Kidney (tissue), 14 donors: ENCODE measurements around the gene TRIP6. TPM values are rescaled to one million over a fixed set of nuclear protein-coding genes. Genes with fewer than 3 reads are reported as not detected.

Experiments used
- DNase-seq, 5 donors: peaks; one replicate each; pipeline ENCODE4 v3.0.0-alpha.2; 2013 to 2020
- FAIRE-seq: peaks from 2 replicates; lab custom pipeline; 2012; peaks lifted over from hg19 to GRCh38; lab: Jason Lieb, UNC
- H3K27ac ChIP-seq, 2 donors: one replicate each; pipeline ENCODE4 v1.7.0; 2013; ENCODE audit warnings: low read depth in 2 of 2, low read length in 2 of 2, inconsistent platforms in 1 of 2
- H3K27me3 ChIP-seq: one replicate; pipeline ENCODE4 v1.7.1; 2013; ENCODE audit warnings: low read length, inconsistent platforms; ENCODE audit not compliant: control insufficient read depth, insufficient read depth
- H3K36me3 ChIP-seq, 3 donors: one replicate each; pipeline versions ENCODE4 v1.7.0 to v1.7.1; 2013; ENCODE audit warnings: low read length in 3 of 3, control low read depth in 1 of 3, inconsistent platforms in 1 of 3; ENCODE audit not compliant: insufficient read depth in 3 of 3, control insufficient read depth in 2 of 3
- H3K4me1 ChIP-seq, 3 donors: one replicate each; pipeline versions ENCODE4 v1.7.0 to v1.7.1; 2013; ENCODE audit warnings: low read length in 3 of 3, inconsistent platforms in 1 of 3, low read depth in 1 of 3; ENCODE audit not compliant: control insufficient read depth in 2 of 3, insufficient read depth in 2 of 3
- H3K4me3 ChIP-seq, 3 donors: one replicate each; pipeline versions ENCODE4 v1.7.0 to v1.8.1; 2013; ENCODE audit warnings: low read length in 3 of 3, control low read depth in 1 of 3, inconsistent platforms in 1 of 3
- H3K9ac ChIP-seq, 3 donors: one replicate each; pipeline versions ENCODE4 v1.7.0 to v1.7.1; 2013; ENCODE audit warnings: low read length in 3 of 3, control low read depth in 1 of 3, inconsistent platforms in 1 of 3
- H3K9me3 ChIP-seq, 3 donors: one replicate each; pipeline versions ENCODE4 v1.7.0 to v1.7.1; 2013; ENCODE audit warnings: low read length in 3 of 3, control low read depth in 1 of 3, inconsistent platforms in 1 of 3; ENCODE audit not compliant: control insufficient read depth in 2 of 3, insufficient read depth in 1 of 3
- CTCF ChIP-seq: IDR thresholded peaks from 3 replicates; pipeline ENCODE4 v1.5.1; 2012; ENCODE audit warnings: mild to moderate bottlenecking, moderate library complexity, borderline replicate concordance; ENCODE audit not compliant: insufficient read depth; ENCODE audit errors: extremely low read depth
- intact Hi-C: fragments of 100-400 bp; cut with DNase I; formaldehyde crosslinking; loops from one replicate; pipeline ENCODE4 v1.11.1; 2022
- polyA plus RNA-seq: library from polyadenylated mRNA; stranded (reverse); fragments of 350-450 nt; fragmentation: Illumina TruSeq; extraction: RNeasy Lipid Tissue Mini Kit (QIAGEN cat#74804); gene quantifications from one replicate; pipeline ENCODE4 v1.2.3, GENCODE V29; 2014; ENCODE audit warnings: low read depth, low replicate concordance; ENCODE audit not compliant: insufficient read depth
- total RNA-seq: library from RNA; stranded (reverse); fragmentation: NEBNext Ultra II Directional; extraction: Animal tissue kit (Norgen Biotek cat#: 25700); gene quantifications from one replicate; pipeline ENCODE4 v1.2.1, GENCODE V29; 2021
- donor health status: control.
- donor health status: control.
- donor health status: control.
- donor health status: control.
- donor health status: control.
- donor health status: DM: yes; HTN: yes; CAD: no.
- donor health status: Normal renal cell carcinoma (clear cell type).

Gene TRIP6
- total and polyA plus RNA-seq, 2 donors from 2014 or later, result 74.4 to 92.6 TPM

GRCh38 chr7:100888988-100889750 lies 22.0 kb downstream of the TRIP6 start, which contains the start of gene UFSP1:
UFSP1 (minus strand) TSS chr7:100889715; CDS start chr7:100889271, 444 bp downstream.
- peak within 1 kb of the TSS; percentile 53 to 71 (median 60) for H3K9ac ChIP-seq
- intact Hi-C loops, result no loop called here
- H3K27ac ChIP-seq, result peak within 1 kb of the TSS; percentile 89 to 95
- TF ChIP-seq CTCF, result no peak
- H3K36me3 ChIP-seq, result peaks cover 16 to 44% (median 31%) of the 10 kb centered on the region in 3 donors
- no peak for FAIRE-seq
- peak within 1 kb of the TSS; percentile 58 to 73 (median 72) for H3K4me3 ChIP-seq
- peaks cover 0 to 18% (median 4%) of the 10 kb centered on the region in 3 donors for H3K4me1 ChIP-seq
- H3K9me3 ChIP-seq, result no peaks in the 10 kb centered on the region
- no peak for DNase-seq
- H3K27me3 ChIP-seq, result no peaks in the 10 kb centered on the region

- intact Hi-C loops, result no loop called here
- Histone ChIP-seq H3K4me1 (peaks cover 0 to 19% (median 4%) of the 10 kb centered on the region in 3 donors), H3K9ac (peak overlapping the region in 2 of 3 donors; percentile 53 to 67), H3K27me3 (peaks cover under 1% of the 10 kb centered on the region), H3K9me3 (no peaks in the 10 kb centered on the region), H3K36me3 (peaks cover 11 to 29% (median 20%) of the 10 kb centered on the region in 3 donors), H3K27ac (peak overlapping the region; percentile 89 to 95), H3K4me3 (peak overlapping the region; percentile 58 to 72 (median 71))
- TF ChIP-seq CTCF, result no peak
- DNase-seq (peak; percentile 43 to 86 (median 73)), FAIRE-seq (no peak)
Measured at GRCh38 chr7:100890653-100891567, 23.7 kb downstream of the TRIP6 start.

- peak in 1 of 5 donors; percentile 54 for DNase-seq
- peaks cover 5% of the 10 kb centered on the region for H3K27me3 ChIP-seq
- H3K27ac ChIP-seq, result no peak overlapping the region
- peak overlapping the region in 1 of 3 donors; percentile 46 for H3K4me3 ChIP-seq
- no peaks in the 10 kb centered on the region for H3K9me3 ChIP-seq
- H3K4me1 ChIP-seq, result peaks cover 0 to 24% (median 4%) of the 10 kb centered on the region in 3 donors
- FAIRE-seq, result no peak
- peaks cover 7 to 21% (median 12%) of the 10 kb centered on the region in 3 donors for H3K36me3 ChIP-seq
- TF ChIP-seq CTCF, result no peak
- intact Hi-C loops, result no loop called here
- peak overlapping the region in 1 of 3 donors; percentile 22 for H3K9ac ChIP-seq
Measured at GRCh38 chr7:100891568-100892247, 24.5 kb downstream of the TRIP6 start.
